Measurements from ENCODE around the gene PDLIM5. TPM values are rescaled to one million over a fixed set of nuclear protein-coding genes. Genes with fewer than 3 reads are reported as not detected.

Gene PDLIM5
- total RNA-seq, 1 experiment from 2014 or later: 106 TPM

- H3K27me3 ChIP-seq (replicated peaks; ENCODE audit: control insufficient read depth, insufficient read depth, low read length): no peaks in the 10 kb centered on the region
- Mint-ChIP-seq H3K27me3 (ENCODE audit: insufficient read depth, unreplicated experiment) (no peaks in the 10 kb centered on the region), H3K4me1 (ENCODE audit: low read depth, unreplicated experiment) (peaks cover 7% of the 10 kb centered on the region), H3K36me3 (ENCODE audit: insufficient read depth, unreplicated experiment) (no peaks in the 10 kb centered on the region), H3K9me3 (ENCODE audit: unreplicated experiment) (peaks cover 10% of the 10 kb centered on the region), H3K4me3 (ENCODE audit: unreplicated experiment) (no peak overlapping the region), H3K27ac (ENCODE audit: unreplicated experiment) (no peak overlapping the region)
- intact Hi-C loops (cut with micrococcal nuclease; ENCODE audit: unreplicated experiment): loop anchor here (1.0 kb wide), 4 partner anchors 42 to 189 kb away; no protein-coding TSS in a partner anchor
- peaks cover 9% of the 10 kb centered on the region for H3K4me1 ChIP-seq
- ChIA-PET POLR2A (interaction anchor here (0.5 kb wide), 1 partner anchor 289 kb away, joined by 5 read pairs; no protein-coding TSS in a partner anchor), CTCF (interaction anchor here (0.6 to 1.7 kb wide), 8 partner anchors 33 to 189 kb away, joined by 3 to 6 read pairs (median 3); no protein-coding TSS in a partner anchor)
- peak; percentile 65 to 75 for DNase-seq
- no TSS peak for BruUV-seq (replicated peaks)
- TF ChIP-seq CTCF (IDR thresholded peaks at IDR 0.05; ENCODE audit: insufficient read depth in 1 of 2, low read depth in 1 of 2, low read length in 1 of 2, severe bottlenecking in 1 of 2, unreplicated experiment in 1 of 2): peak; percentile 76 to 82
- H3K36me3 ChIP-seq (ENCODE audit: control insufficient read depth, insufficient read depth, low read length): no peaks in the 10 kb centered on the region
- H3K9me3 ChIP-seq: no peaks in the 10 kb centered on the region
- no peak overlapping the region for H3K4me3 ChIP-seq (ENCODE audit: low read depth, low read length)
Measured at GRCh38 chr4:94406668-94407437, 44.9 kb upstream of the PDLIM5 start.

GRCh38 chr4:94407846-94408245 lies 43.9 kb upstream of the PDLIM5 start:
- Mint-ChIP-seq H3K36me3 (ENCODE audit: insufficient read depth, unreplicated experiment) (no peaks in the 10 kb centered on the region), H3K4me1 (ENCODE audit: low read depth, unreplicated experiment) (peaks cover 17% of the 10 kb centered on the region), H3K27ac (ENCODE audit: unreplicated experiment) (no peak overlapping the region), H3K4me3 (ENCODE audit: unreplicated experiment) (no peak overlapping the region), H3K27me3 (ENCODE audit: insufficient read depth, unreplicated experiment) (no peaks in the 10 kb centered on the region), H3K9me3 (ENCODE audit: unreplicated experiment) (peaks cover 10% of the 10 kb centered on the region)
- TF ChIP-seq CTCF (IDR thresholded peaks at IDR 0.05; ENCODE audit: insufficient read depth in 1 of 2, low read depth in 1 of 2, low read length in 1 of 2, severe bottlenecking in 1 of 2, unreplicated experiment in 1 of 2): no peak
- CTCF ChIA-PET: interaction anchor here (1.1 to 1.7 kb wide), 2 partner anchors 76 to 188 kb away, joined by 3 to 6 read pairs; no protein-coding TSS in a partner anchor
- H3K4me3 ChIP-seq (ENCODE audit: low read depth, low read length): no peak overlapping the region
- no peaks in the 10 kb centered on the region for H3K27me3 ChIP-seq (replicated peaks; ENCODE audit: control insufficient read depth, insufficient read depth, low read length)
- H3K9me3 ChIP-seq: no peaks in the 10 kb centered on the region
- no peaks in the 10 kb centered on the region for H3K36me3 ChIP-seq (ENCODE audit: control insufficient read depth, insufficient read depth, low read length)
- peaks cover 14% of the 10 kb centered on the region for H3K4me1 ChIP-seq
- BruUV-seq (replicated peaks): no TSS peak
- no peak for DNase-seq
- intact Hi-C loops (cut with micrococcal nuclease; ENCODE audit: unreplicated experiment): no loop called here
- POLR2A ChIA-PET: no interaction called here

- no peak overlapping the region for H3K27ac Mint-ChIP-seq (ENCODE audit: unreplicated experiment)
- TF ChIP-seq CTCF (IDR thresholded peaks at IDR 0.05; ENCODE audit: insufficient read depth in 1 of 2, low read depth in 1 of 2, low read length in 1 of 2, severe bottlenecking in 1 of 2, unreplicated experiment in 1 of 2): no peak
- H3K9me3 Mint-ChIP-seq (ENCODE audit: unreplicated experiment): peaks cover 10% of the 10 kb centered on the region
- H3K4me3 Mint-ChIP-seq (ENCODE audit: unreplicated experiment): no peak overlapping the region
- H3K36me3 Mint-ChIP-seq (ENCODE audit: insufficient read depth, unreplicated experiment): no peaks in the 10 kb centered on the region
- no peak overlapping the region for H3K4me3 ChIP-seq (ENCODE audit: low read depth, low read length)
- ChIA-PET CTCF (no interaction called here), POLR2A (no interaction called here)
- no peaks in the 10 kb centered on the region for H3K27me3 ChIP-seq (replicated peaks; ENCODE audit: control insufficient read depth, insufficient read depth, low read length)
- no TSS peak for BruUV-seq (replicated peaks)
- H3K9me3 ChIP-seq: no peaks in the 10 kb centered on the region
- H3K4me1 ChIP-seq: peaks cover 22% of the 10 kb centered on the region
- peaks cover 22% of the 10 kb centered on the region for H3K4me1 Mint-ChIP-seq (ENCODE audit: low read depth, unreplicated experiment)
- no peak for DNase-seq
- no peaks in the 10 kb centered on the region for H3K36me3 ChIP-seq (ENCODE audit: control insufficient read depth, insufficient read depth, low read length)
- no peaks in the 10 kb centered on the region for H3K27me3 Mint-ChIP-seq (ENCODE audit: insufficient read depth, unreplicated experiment)
- intact Hi-C loops (cut with micrococcal nuclease; ENCODE audit: unreplicated experiment): no loop called here
Measured at GRCh38 chr4:94408549-94409374, 43.0 kb upstream of the PDLIM5 start.

Data from Caco-2 (cell line).